Measurements from ENCODE around the gene AMELX. TPM values are rescaled to one million over a fixed set of nuclear protein-coding genes. Genes with fewer than 3 reads are reported as not detected.

AMELX gene
- total RNA-seq, 1 donor from 2014 or later = not detected

- intact Hi-C loops (cut with DNase I) = no loop called here
- no peaks in the 10 kb centered on the region for H3K27me3 ChIP-seq
- DNase-seq (ENCODE audit: extremely low spot score in 2 of 2) = no peak
- H3K36me3 ChIP-seq = no peaks in the 10 kb centered on the region
- no peak for TF ChIP-seq CTCF (IDR thresholded peaks at IDR 0.05)
- no peak for TF ChIP-seq POLR2A (IDR thresholded peaks at IDR 0.05)
- no peak for TF ChIP-seq POLR2AphosphoS5 (IDR thresholded peaks at IDR 0.05; ENCODE audit: insufficient read depth in 1 of 2, low read depth in 1 of 2)
- no peak overlapping the region for H3K27ac ChIP-seq
- H3K4me3 ChIP-seq = no peak overlapping the region
- no peaks in the 10 kb centered on the region for H3K9me3 ChIP-seq
- H3K4me1 ChIP-seq = no peaks in the 10 kb centered on the region
Measured at GRCh38 chrX:11296051-11296450, 2.8 kb downstream of the AMELX start.

- TF ChIP-seq CTCF (IDR thresholded peaks at IDR 0.05) (no peak), POLR2A (IDR thresholded peaks at IDR 0.05) (no peak), POLR2AphosphoS5 (IDR thresholded peaks at IDR 0.05; ENCODE audit: insufficient read depth in 1 of 2, low read depth in 1 of 2) (no peak)
Measured at GRCh38 chrX:11298600-11298999, 5.4 kb downstream of the AMELX start.

GRCh38 chrX:11304829-11305228 lies 11.6 kb downstream of the AMELX start:
- no peak for DNase-seq (ENCODE audit: extremely low spot score in 2 of 2)
- H3K27me3 ChIP-seq = no peaks in the 10 kb centered on the region
- H3K27ac ChIP-seq = no peak overlapping the region
- intact Hi-C loops (cut with DNase I) = no loop called here
- H3K36me3 ChIP-seq = no peaks in the 10 kb centered on the region
- TF ChIP-seq CTCF (IDR thresholded peaks at IDR 0.05) = no peak
- no peak for TF ChIP-seq POLR2A (IDR thresholded peaks at IDR 0.05)
- no peak for TF ChIP-seq POLR2AphosphoS5 (IDR thresholded peaks at IDR 0.05; ENCODE audit: insufficient read depth in 1 of 2, low read depth in 1 of 2)
- H3K4me1 ChIP-seq = no peaks in the 10 kb centered on the region
- no peaks in the 10 kb centered on the region for H3K9me3 ChIP-seq
- no peak overlapping the region for H3K4me3 ChIP-seq

More at GRCh38 chrX:11298600-11298999, 5.4 kb downstream of the AMELX start:
- H3K4me1 ChIP-seq = no peaks in the 10 kb centered on the region
- no peak overlapping the region for H3K27ac ChIP-seq
- H3K9me3 ChIP-seq = no peaks in the 10 kb centered on the region
- no peaks in the 10 kb centered on the region for H3K27me3 ChIP-seq
- no peaks in the 10 kb centered on the region for H3K36me3 ChIP-seq
- H3K4me3 ChIP-seq = no peak overlapping the region
- DNase-seq (ENCODE audit: extremely low spot score in 2 of 2) = no peak
- intact Hi-C loops (cut with DNase I) = no loop called here

GRCh38 chrX:11305641-11306040 lies 12.4 kb downstream of the AMELX start:
- H3K4me1 ChIP-seq = no peaks in the 10 kb centered on the region
- no peak overlapping the region for H3K4me3 ChIP-seq
- intact Hi-C loops (cut with DNase I) = no loop called here
- H3K27ac ChIP-seq = no peak overlapping the region
- TF ChIP-seq CTCF (IDR thresholded peaks at IDR 0.05) = no peak
- TF ChIP-seq POLR2AphosphoS5 (IDR thresholded peaks at IDR 0.05; ENCODE audit: insufficient read depth in 1 of 2, low read depth in 1 of 2) = no peak
- TF ChIP-seq POLR2A (IDR thresholded peaks at IDR 0.05) = no peak
- DNase-seq (ENCODE audit: extremely low spot score in 2 of 2) = no peak
- no peaks in the 10 kb centered on the region for H3K36me3 ChIP-seq
- no peaks in the 10 kb centered on the region for H3K27me3 ChIP-seq
- no peaks in the 10 kb centered on the region for H3K9me3 ChIP-seq

GRCh38 chrX:11309220-11309619 lies 16.0 kb downstream of the AMELX start:
- Histone ChIP-seq H3K36me3 (no peaks in the 10 kb centered on the region), H3K27me3 (no peaks in the 10 kb centered on the region), H3K9me3 (no peaks in the 10 kb centered on the region), H3K27ac (no peak overlapping the region), H3K4me3 (no peak overlapping the region), H3K4me1 (no peaks in the 10 kb centered on the region)
- intact Hi-C loops (cut with DNase I) = no loop called here
- DNase-seq (ENCODE audit: extremely low spot score in 2 of 2) = no peak
- no peak for TF ChIP-seq POLR2AphosphoS5 (IDR thresholded peaks at IDR 0.05; ENCODE audit: insufficient read depth in 1 of 2, low read depth in 1 of 2)
- no peak for TF ChIP-seq POLR2A (IDR thresholded peaks at IDR 0.05)
- TF ChIP-seq CTCF (IDR thresholded peaks at IDR 0.05) = no peak
